CD4-positive, alpha-beta T cell (primary cell): ENCODE results near the gene SEC31A. TPM values are rescaled to one million over a fixed set of nuclear protein-coding genes. Genes with fewer than 3 reads are reported as not detected.

ENCODE experiments used
- ATAC-seq: fragments of 200-7000 bp; cut with Tn5 transposase; one replicate; pipeline ENCODE4 v1.10.0; 2022; ENCODE audit warnings: mild to moderate bottlenecking; ENCODE audit not compliant: poor library complexity
- CTCF ChIA-PET: fragments of 350-600 bp; sonication (Branson Sonifier 250); formaldehyde crosslinking; loops from one replicate; lab custom pipeline; 2021; ENCODE audit warnings: antibody characterized with exemption, inconsistent platforms; lab: Charles Lee
- POLR2A ChIA-PET: fragments of 350-600 bp; sonication (Branson Sonifier 250); formaldehyde crosslinking; loops from one replicate; lab custom pipeline; 2021; ENCODE audit warnings: antibody characterized with exemption, inconsistent platforms; lab: Charles Lee
- DNase-seq, 14 experiments: peaks; one replicate each; pipeline ENCODE4 v3.0.0-alpha.2; 2013 to 2020; ENCODE audit warnings: mixed read lengths in 2 of 14
- H3K27ac ChIP-seq, 2 donors: one replicate each; pipeline versions ENCODE4 v1.5.1 to v1.7.0; 2013; ENCODE audit warnings: low read length in 2 of 2, low read depth in 1 of 2, mild to moderate bottlenecking in 1 of 2
- H3K27me3 ChIP-seq, 2 experiments: 1 replicate in 1 of 2; 2 replicates in 1 of 2; pipeline versions ENCODE4 v1.6.1 to v1.7.0; 2013; ENCODE audit warnings: low read length in 2 of 2, control low read depth in 1 of 2, mild to moderate bottlenecking in 1 of 2, moderate library complexity in 1 of 2; ENCODE audit not compliant: insufficient read depth in 2 of 2, control insufficient read depth in 1 of 2
- H3K36me3 ChIP-seq: one replicate; pipeline ENCODE4 v1.6.1; 2013; ENCODE audit warnings: low read length, control low read depth; ENCODE audit not compliant: insufficient read depth
- H3K4me1 ChIP-seq: one replicate; pipeline ENCODE4 v1.6.1; 2013; ENCODE audit warnings: low read length, control low read depth; ENCODE audit not compliant: insufficient read depth
- H3K4me3 ChIP-seq: one replicate; pipeline ENCODE4 v1.5.1; 2013; ENCODE audit warnings: mild to moderate bottlenecking, low read length, moderate library complexity
- H3K9me3 ChIP-seq, 2 experiments: 1 replicate in 1 of 2; 2 replicates in 1 of 2; pipeline versions ENCODE4 v1.6.1 to v1.7.0; 2013; ENCODE audit warnings: low read length in 2 of 2, mild to moderate bottlenecking in 2 of 2, control low read depth in 1 of 2, moderate library complexity in 1 of 2; ENCODE audit not compliant: control insufficient read depth in 1 of 2, insufficient read depth in 1 of 2
- H3K27ac Mint-ChIP-seq: one replicate; pipeline ENCODE4 v1.8.0; 2020; ENCODE audit warnings: mixed read lengths
- H3K27me3 Mint-ChIP-seq: one replicate; pipeline ENCODE4 v1.8.0; 2021; ENCODE audit warnings: mixed read lengths
- H3K36me3 Mint-ChIP-seq: one replicate; pipeline ENCODE4 v1.8.0; 2021; ENCODE audit warnings: low read depth, mixed read lengths
- H3K4me1 Mint-ChIP-seq: one replicate; pipeline ENCODE4 v1.8.0; 2021; ENCODE audit warnings: low read depth, mixed read lengths
- H3K4me3 Mint-ChIP-seq: one replicate; pipeline ENCODE4 v1.8.0; 2020; ENCODE audit warnings: mild to moderate bottlenecking, mixed read lengths
- H3K9me3 Mint-ChIP-seq: one replicate; pipeline ENCODE4 v1.8.0; 2020; ENCODE audit warnings: mixed read lengths
- intact Hi-C, 2 experiments: fragments of 100-400 bp; cut with DNase I in 1 of 2; cut with micrococcal nuclease in 1 of 2; formaldehyde crosslinking; loops; one replicate each; pipeline versions ENCODE4 v1.15.1 to v1.9.0; 2023 to 2025; cut with DNase I, micrococcal nuclease
- total RNA-seq, 174 experiments: library from RNA in 2 of 174; stranded (reverse) in 2 of 174; gene quantifications; one replicate each; pipeline ENCODE4 v1.2.3 and lab custom pipeline; 2021 to 2026
- TF ChIP-seq, protein P1 (sequence below): fragments of 200-600 bp; IDR thresholded peaks from one replicate; pipeline ENCODE4 v1.8.0; 2022; ENCODE audit warnings: antibody characterized with exemption, mild to moderate bottlenecking

Gene SEC31A
- total RNA-seq, 2 experiments from 2014 or later = 130 to 131 TPM

DNA sequence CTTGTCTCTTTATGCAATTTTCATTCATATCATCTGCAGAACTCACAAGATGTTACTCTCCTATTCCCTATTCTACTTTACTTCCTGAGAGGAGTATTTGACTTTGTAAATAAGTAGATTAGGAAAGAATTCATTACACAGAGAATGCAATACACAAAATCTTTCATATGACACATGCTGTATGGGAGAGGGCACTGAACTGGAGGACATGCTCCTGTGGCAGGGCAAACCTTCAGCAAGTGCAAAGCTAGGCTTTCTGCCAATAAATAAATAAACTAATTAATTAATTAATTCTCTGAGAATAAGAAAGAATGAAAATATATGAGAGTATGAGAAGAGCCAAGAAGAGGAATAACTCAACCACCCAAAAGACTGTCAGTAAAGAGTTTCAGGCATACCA lies 43.5 kb upstream of the SEC31A start:
- Histone ChIP-seq H3K27me3 (no peaks in the 10 kb centered on the region), H3K9me3 (no peaks in the 10 kb centered on the region), H3K4me3 (no peak overlapping the region), H3K36me3 (peaks cover 46% of the 10 kb centered on the region), H3K4me1 (no peaks in the 10 kb centered on the region), H3K27ac (no peak overlapping the region)
- H3K27me3 Mint-ChIP-seq = no peaks in the 10 kb centered on the region
- H3K9me3 Mint-ChIP-seq = no peaks in the 10 kb centered on the region
- POLR2A ChIA-PET = no interaction called here
- DNase-seq = no peak
- H3K4me3 Mint-ChIP-seq = no peak overlapping the region
- H3K36me3 Mint-ChIP-seq = peaks cover 83% of the 10 kb centered on the region
- CTCF ChIA-PET = no interaction called here
- TF ChIP-seq, protein P1, sequence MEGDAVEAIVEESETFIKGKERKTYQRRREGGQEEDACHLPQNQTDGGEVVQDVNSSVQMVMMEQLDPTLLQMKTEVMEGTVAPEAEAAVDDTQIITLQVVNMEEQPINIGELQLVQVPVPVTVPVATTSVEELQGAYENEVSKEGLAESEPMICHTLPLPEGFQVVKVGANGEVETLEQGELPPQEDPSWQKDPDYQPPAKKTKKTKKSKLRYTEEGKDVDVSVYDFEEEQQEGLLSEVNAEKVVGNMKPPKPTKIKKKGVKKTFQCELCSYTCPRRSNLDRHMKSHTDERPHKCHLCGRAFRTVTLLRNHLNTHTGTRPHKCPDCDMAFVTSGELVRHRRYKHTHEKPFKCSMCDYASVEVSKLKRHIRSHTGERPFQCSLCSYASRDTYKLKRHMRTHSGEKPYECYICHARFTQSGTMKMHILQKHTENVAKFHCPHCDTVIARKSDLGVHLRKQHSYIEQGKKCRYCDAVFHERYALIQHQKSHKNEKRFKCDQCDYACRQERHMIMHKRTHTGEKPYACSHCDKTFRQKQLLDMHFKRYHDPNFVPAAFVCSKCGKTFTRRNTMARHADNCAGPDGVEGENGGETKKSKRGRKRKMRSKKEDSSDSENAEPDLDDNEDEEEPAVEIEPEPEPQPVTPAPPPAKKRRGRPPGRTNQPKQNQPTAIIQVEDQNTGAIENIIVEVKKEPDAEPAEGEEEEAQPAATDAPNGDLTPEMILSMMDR = no peak
- intact Hi-C loops = no loop called here
- ATAC-seq = no peak
- H3K4me1 Mint-ChIP-seq = no peaks in the 10 kb centered on the region
- H3K27ac Mint-ChIP-seq = no peak overlapping the region

DNA sequence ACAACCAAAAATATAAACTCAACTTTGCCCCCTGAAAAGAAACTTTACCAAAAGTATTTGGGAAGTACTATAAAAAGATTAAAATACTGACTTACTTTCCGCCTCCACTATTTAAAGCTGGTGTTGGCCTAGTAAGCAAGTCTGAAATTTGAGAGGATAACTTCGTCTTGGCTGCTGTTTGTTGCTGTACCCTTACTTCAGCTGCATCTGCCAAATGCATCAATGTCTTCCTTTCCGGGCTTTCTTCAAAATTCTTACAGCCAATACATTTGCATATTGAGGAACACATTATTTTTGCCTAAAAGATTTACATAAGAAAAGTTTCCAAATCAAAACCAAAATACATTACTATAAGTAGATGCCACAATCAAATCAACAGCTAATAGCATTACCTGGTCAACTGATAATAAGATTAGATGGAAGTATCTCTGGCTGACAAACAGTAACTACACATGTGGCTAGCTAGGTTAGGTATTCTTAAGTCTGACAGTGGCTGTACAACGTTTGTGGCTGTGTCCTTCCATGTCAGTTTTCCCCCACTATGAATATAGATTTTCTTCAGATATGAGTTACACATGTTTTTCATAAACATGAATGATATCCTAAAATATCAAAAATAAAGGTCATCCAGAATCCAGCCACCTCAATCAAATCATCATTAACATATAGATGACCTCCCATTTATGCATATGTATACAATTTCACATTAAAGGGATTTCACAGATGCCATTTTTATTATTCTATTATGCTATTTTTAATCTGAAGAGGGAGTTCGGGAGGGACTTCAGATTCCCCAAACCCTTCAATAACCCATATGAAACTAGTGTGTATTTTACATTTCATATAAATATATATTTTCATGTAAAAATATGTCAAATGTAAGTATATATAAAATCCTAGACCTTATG lies 40.1 kb upstream of the SEC31A start:
- H3K9me3 ChIP-seq = no peaks in the 10 kb centered on the region
- TF ChIP-seq, protein P1 = no peak
- CTCF ChIA-PET = no interaction called here
- no peaks in the 10 kb centered on the region for H3K27me3 Mint-ChIP-seq
- H3K36me3 ChIP-seq = peaks cover 17% of the 10 kb centered on the region
- no peaks in the 10 kb centered on the region for H3K4me1 ChIP-seq
- H3K27ac ChIP-seq = no peak overlapping the region
- peaks cover 67% of the 10 kb centered on the region for H3K36me3 Mint-ChIP-seq
- intact Hi-C loops = no loop called here
- ATAC-seq (no peak), DNase-seq (no peak)
- H3K27me3 ChIP-seq = no peaks in the 10 kb centered on the region
- no peak overlapping the region for H3K4me3 ChIP-seq
- H3K4me3 Mint-ChIP-seq = no peak overlapping the region
- no peak overlapping the region for H3K27ac Mint-ChIP-seq
- no peaks in the 10 kb centered on the region for H3K4me1 Mint-ChIP-seq
- POLR2A ChIA-PET = no interaction called here
- H3K9me3 Mint-ChIP-seq = no peaks in the 10 kb centered on the region

DNA sequence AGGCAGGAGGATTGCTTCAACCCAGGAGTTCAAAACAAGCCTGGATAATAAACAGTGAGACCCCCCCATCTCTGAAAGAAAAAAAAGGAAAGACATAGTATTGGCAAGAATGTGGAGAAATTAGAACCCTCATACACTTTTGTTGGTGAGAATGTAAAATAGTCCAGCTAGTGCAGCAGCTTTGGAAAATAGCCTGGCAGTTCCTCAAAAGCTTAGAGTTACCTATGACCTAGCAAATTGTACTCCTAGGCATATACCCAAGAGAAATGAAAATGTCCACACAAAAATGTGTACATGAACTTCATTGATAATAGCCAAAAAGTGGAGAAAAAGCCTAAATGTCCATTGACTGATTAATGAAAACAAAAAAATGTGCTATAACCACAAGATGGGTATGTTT lies 30.8 kb upstream of the SEC31A start:
- Histone ChIP-seq H3K27ac (no peak overlapping the region), H3K9me3 (no peaks in the 10 kb centered on the region), H3K27me3 (no peaks in the 10 kb centered on the region), H3K4me1 (no peaks in the 10 kb centered on the region), H3K4me3 (no peak overlapping the region), H3K36me3 (peaks cover 4% of the 10 kb centered on the region)
- Mint-ChIP-seq H3K27me3 (no peaks in the 10 kb centered on the region), H3K27ac (no peak overlapping the region), H3K36me3 (no peaks in the 10 kb centered on the region), H3K9me3 (no peaks in the 10 kb centered on the region), H3K4me3 (no peak overlapping the region), H3K4me1 (no peaks in the 10 kb centered on the region)
- no peak for ATAC-seq
- DNase-seq = no peak
- TF ChIP-seq, protein P1 = no peak
- ChIA-PET POLR2A (interaction anchor here (1.3 kb wide), 1 partner anchor 113 kb away, joined by 3 read pairs; the partner anchor contains the start of gene COPS4), CTCF (no interaction called here)
- intact Hi-C loops = no loop called here
